Bronchial epithelial cell (primary cell): ENCODE data around the gene C12orf43. TPM values are rescaled to one million over a fixed set of nuclear protein-coding genes. Genes with fewer than 3 reads are reported as not detected.

ENCODE experiments used
- DNase-seq: peaks from one replicate; pipeline ENCODE4 v3.0.0-alpha.2; 2010; ENCODE audit warnings: low read depth
- FAIRE-seq: peaks from 2 replicates; lab custom pipeline; 2011; peaks lifted over from hg19 to GRCh38; lab: Jason Lieb, UNC
- H3K27me3 ChIP-seq: 2 replicates; pipeline ENCODE4 v1.5.1; 2011; ENCODE audit warnings: low read length; ENCODE audit not compliant: control insufficient read depth, insufficient read depth
- H3K36me3 ChIP-seq: 2 replicates; pipeline ENCODE4 v1.5.1; 2011; ENCODE audit warnings: low read length; ENCODE audit not compliant: control insufficient read depth, insufficient read depth
- H3K4me3 ChIP-seq: 2 replicates; pipeline ENCODE4 v1.5.1; 2011; ENCODE audit warnings: mild to moderate bottlenecking, low read depth, low read length, control low read depth
- total RNA-seq: library from RNA; depleted of rRNA; stranded (reverse); fragments of >200 nt; gene quantifications from 2 replicates; pipeline ENCODE4 v1.2.1, GENCODE V29; 2014
- TF ChIP-seq, protein P1 (sequence below): IDR thresholded peaks from 2 replicates; pipeline ENCODE4 v1.5.1; 2011; ENCODE audit warnings: mild to moderate bottlenecking, moderate library complexity, low read length, control low read depth, inconsistent platforms; ENCODE audit not compliant: insufficient read depth, severe bottlenecking

C12orf43 gene
- total RNA-seq, 1 donor from 2014 or later: 6.3 TPM

DNA sequence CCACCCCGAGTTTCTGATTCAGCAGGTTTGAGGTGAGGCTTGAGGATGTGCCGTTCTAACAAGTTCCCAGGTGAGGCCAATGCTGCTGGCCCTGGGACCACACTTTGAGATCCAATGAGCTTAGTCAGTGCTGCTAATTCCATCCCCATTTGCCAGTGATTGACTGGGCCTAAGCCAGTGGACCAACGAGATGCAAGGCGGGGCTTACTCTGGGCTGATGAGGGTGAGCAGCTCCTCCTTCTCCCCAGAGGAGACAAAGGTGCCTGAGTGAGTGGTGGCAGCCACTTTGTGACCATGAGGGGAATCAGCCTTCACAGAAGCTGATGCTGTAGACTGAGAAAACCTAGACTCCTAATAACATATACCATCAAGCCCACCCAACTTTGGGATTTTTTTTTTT lies 61.1 kb downstream of the C12orf43 start:
- DNase-seq (peak; percentile 94), FAIRE-seq (no peak)
- Histone ChIP-seq H3K27me3 (no peaks in the 10 kb centered on the region), H3K36me3 (no peaks in the 10 kb centered on the region), H3K4me3 (no peak overlapping the region)
- TF ChIP-seq, protein P1, sequence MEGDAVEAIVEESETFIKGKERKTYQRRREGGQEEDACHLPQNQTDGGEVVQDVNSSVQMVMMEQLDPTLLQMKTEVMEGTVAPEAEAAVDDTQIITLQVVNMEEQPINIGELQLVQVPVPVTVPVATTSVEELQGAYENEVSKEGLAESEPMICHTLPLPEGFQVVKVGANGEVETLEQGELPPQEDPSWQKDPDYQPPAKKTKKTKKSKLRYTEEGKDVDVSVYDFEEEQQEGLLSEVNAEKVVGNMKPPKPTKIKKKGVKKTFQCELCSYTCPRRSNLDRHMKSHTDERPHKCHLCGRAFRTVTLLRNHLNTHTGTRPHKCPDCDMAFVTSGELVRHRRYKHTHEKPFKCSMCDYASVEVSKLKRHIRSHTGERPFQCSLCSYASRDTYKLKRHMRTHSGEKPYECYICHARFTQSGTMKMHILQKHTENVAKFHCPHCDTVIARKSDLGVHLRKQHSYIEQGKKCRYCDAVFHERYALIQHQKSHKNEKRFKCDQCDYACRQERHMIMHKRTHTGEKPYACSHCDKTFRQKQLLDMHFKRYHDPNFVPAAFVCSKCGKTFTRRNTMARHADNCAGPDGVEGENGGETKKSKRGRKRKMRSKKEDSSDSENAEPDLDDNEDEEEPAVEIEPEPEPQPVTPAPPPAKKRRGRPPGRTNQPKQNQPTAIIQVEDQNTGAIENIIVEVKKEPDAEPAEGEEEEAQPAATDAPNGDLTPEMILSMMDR: no peak

DNA sequence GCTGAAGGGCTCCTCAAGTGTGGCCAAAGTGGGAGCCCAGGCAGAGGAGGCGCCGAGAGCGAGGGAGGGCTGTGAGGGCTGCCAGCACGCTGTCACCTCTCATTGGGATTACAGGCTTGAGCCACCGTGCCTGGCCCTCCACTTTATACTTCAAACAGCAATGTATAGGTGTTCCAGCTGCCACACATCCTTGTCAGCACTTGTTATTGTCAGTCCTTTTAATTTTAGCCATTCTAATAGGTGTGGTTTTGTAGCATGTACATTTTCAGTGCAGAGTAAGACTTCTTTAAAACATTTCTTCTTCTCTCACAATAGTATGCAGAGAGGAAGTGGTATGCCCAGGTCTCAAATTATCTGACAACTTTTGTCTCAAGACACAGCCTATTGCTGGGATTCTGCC lies 65.5 kb downstream of the C12orf43 start:
- Histone ChIP-seq H3K27me3 (no peaks in the 10 kb centered on the region), H3K4me3 (no peak overlapping the region), H3K36me3 (no peaks in the 10 kb centered on the region)
- TF ChIP-seq, protein P1: no peak
- FAIRE-seq (no peak), DNase-seq (no peak)

Other genes starting within 250 kb of the C12orf43 start
- gene SPPL3, start 112.1 kb downstream of the C12orf43 start, total RNA-seq: 4.2 and 8.7 TPM in 2 replicates
- not detected in 2 replicates for gene HNF1A, start 37.9 kb downstream of the C12orf43 start, total RNA-seq
- 0.79 and 7.9 TPM in 2 replicates for gene OASL, start 22.8 kb upstream of the C12orf43 start, total RNA-seq
- gene P2RX7, start 116.4 kb upstream of the C12orf43 start, total RNA-seq: under 0.01 and 0.77 TPM in 2 replicates
- gene P2RX4, start 193.6 kb upstream of the C12orf43 start, total RNA-seq: 13.4 and 16.4 TPM in 2 replicates